Transverse colon (tissue), 3 donors: Measurements from ENCODE around the gene SMPD4.

Experiments
- CTCF ChIP-seq, 5 experiments: fragments of 200-600 bp in 3 of 5; fragments of 450-650 bp in 2 of 5; sonication (generic) in 3 of 5; IDR thresholded peaks; 1 replicate in 2 of 5; 2 replicates in 3 of 5; pipeline ENCODE4 v1.5.1; 2016 to 2017; ENCODE audit warnings: antibody characterized with exemption in 5 of 5, inconsistent platforms in 3 of 5, mild to moderate bottlenecking in 2 of 5, moderate library complexity in 1 of 5
- EP300 ChIP-seq: sonication (generic); formaldehyde crosslinking; IDR thresholded peaks from one replicate; pipeline ENCODE4 v1.6.1; 2017; ENCODE audit warnings: antibody characterized with exemption, low read depth
- POLR2A ChIP-seq: fragments of 450-650 bp; IDR thresholded peaks from one replicate; pipeline ENCODE4 v1.6.1; 2016; ENCODE audit warnings: antibody characterized with exemption, mild to moderate bottlenecking, moderate library complexity

GRCh38 chr2:130152816-130153595 lies 28.4 kb downstream of the SMPD4 start:
- TF ChIP-seq EP300 (no peak), POLR2A (no peak), CTCF (IDR thresholded peaks at IDR 0.05) (no peak)
